Nephron (organoid): Measurements from ENCODE around the gene ADPRM.
A peak's percentile ranks its signal among the peaks of the same experiment; 100 is the strongest.

ENCODE experiments used
- H3K27ac Mint-ChIP-seq, 3 experiments: 2 replicates each; pipeline ENCODE4 v1.8.0; 2020; ENCODE audit warnings: mixed read lengths in 3 of 3, mild to moderate bottlenecking in 2 of 3, moderate library complexity in 1 of 3
- H3K27me3 Mint-ChIP-seq: 2 replicates; pipeline ENCODE4 v1.8.0; 2021; ENCODE audit warnings: low read depth, mild to moderate bottlenecking, moderate library complexity, mixed read lengths
- H3K36me3 Mint-ChIP-seq: 2 replicates; pipeline ENCODE4 v1.8.0; 2020; ENCODE audit warnings: low read depth, mixed read lengths
- H3K4me1 Mint-ChIP-seq: 2 replicates; pipeline ENCODE4 v1.8.0; 2020; ENCODE audit warnings: mixed read lengths
- H3K4me3 Mint-ChIP-seq, 3 experiments: 2 replicates each; pipeline ENCODE4 v1.8.0; 2020; ENCODE audit warnings: mild to moderate bottlenecking in 3 of 3, mixed read lengths in 3 of 3, moderate library complexity in 2 of 3
- H3K9me3 Mint-ChIP-seq: 2 replicates; pipeline ENCODE4 v1.8.0; 2020; ENCODE audit warnings: mixed read lengths
- TF ChIP-seq, protein P1 (sequence below), 3 experiments: fragments of 200-600 bp; sonication (generic); IDR thresholded peaks; one replicate each; pipeline ENCODE4 v1.5.0; 2021; ENCODE audit warnings: antibody characterized with exemption in 3 of 3; ENCODE audit not compliant: unreplicated experiment in 3 of 3

The ADPRM gene

DNA sequence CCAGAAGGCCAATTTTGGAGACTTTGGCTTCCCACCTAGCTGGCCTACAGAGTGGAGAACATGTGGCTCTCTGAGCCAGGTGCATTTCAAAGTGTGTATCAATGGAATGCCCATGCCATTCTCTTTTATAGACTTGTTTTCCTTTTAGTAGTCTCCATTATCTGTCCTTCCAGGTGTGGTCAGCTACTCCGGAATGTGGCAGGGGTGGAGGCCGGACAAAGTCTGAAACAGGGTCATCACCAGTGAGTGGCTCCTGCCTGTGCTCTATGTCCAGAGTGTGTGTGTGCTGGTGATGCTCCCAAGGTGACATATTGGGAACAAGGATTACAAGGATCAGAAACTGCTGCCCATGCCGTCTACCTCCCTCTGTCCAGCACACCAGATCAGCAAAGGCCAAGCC is 36.3 kb downstream of the ADPRM start:
- no peaks in the 10 kb centered on the region for H3K36me3 Mint-ChIP-seq
- TF ChIP-seq, protein P1, sequence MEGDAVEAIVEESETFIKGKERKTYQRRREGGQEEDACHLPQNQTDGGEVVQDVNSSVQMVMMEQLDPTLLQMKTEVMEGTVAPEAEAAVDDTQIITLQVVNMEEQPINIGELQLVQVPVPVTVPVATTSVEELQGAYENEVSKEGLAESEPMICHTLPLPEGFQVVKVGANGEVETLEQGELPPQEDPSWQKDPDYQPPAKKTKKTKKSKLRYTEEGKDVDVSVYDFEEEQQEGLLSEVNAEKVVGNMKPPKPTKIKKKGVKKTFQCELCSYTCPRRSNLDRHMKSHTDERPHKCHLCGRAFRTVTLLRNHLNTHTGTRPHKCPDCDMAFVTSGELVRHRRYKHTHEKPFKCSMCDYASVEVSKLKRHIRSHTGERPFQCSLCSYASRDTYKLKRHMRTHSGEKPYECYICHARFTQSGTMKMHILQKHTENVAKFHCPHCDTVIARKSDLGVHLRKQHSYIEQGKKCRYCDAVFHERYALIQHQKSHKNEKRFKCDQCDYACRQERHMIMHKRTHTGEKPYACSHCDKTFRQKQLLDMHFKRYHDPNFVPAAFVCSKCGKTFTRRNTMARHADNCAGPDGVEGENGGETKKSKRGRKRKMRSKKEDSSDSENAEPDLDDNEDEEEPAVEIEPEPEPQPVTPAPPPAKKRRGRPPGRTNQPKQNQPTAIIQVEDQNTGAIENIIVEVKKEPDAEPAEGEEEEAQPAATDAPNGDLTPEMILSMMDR (IDR thresholded peaks at IDR 0.05; ENCODE audit: unreplicated experiment in 3 of 3): no peak

DNA sequence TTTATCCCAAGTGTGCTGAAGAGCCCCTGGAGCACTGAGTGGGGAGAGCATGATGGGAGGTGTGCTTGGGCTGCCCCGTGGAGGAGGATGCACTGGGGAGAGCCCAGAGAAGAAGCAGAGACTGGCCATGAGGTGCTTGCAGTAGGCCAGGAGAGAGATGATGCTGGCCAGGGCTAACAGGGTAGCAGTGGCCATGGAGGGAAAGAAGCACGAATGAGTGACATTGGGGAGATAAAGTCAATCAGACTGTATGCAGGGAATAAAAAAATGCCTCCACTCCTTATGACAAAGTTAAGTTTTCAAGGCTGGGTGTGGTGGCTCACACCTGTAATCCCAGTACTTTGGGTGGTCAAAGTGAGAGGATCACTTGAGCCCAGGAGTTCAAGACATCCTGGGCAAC is 37.9 kb downstream of the ADPRM start:
- Mint-ChIP-seq H3K4me1 (peaks cover 16% of the 10 kb centered on the region), H3K36me3 (no peaks in the 10 kb centered on the region)

More for the DNA sequence above, 36.3 kb downstream of the ADPRM start:
- Mint-ChIP-seq H3K9me3 (no peaks in the 10 kb centered on the region), H3K27ac (no peak overlapping the region), H3K27me3 (peaks cover 12% of the 10 kb centered on the region), H3K4me3 (no peak overlapping the region), H3K4me1 (peaks cover 16% of the 10 kb centered on the region)

DNA sequence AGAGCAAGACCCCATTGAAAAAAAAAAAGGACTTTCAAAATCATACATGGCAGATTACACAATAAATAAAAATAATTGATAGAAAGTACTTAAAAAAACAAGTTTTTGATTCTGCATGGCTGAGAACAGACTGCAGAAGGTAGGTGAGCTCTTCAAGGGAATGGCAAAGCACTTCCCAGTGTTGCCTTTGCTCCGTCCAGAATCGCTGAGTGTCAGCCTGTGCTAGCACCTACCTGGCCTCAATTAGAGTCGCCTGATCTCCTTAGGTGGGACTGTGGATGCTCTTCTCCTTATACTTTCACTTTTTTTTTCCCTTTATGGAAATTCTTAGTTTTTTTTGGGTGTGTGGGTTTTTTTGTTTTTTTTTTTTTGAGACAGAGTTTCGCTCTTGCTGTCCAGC is 38.4 kb downstream of the ADPRM start:
- Mint-ChIP-seq H3K4me1 (peaks cover 13% of the 10 kb centered on the region), H3K27me3 (peaks cover 12% of the 10 kb centered on the region), H3K9me3 (no peaks in the 10 kb centered on the region), H3K4me3 (no peak overlapping the region), H3K36me3 (no peaks in the 10 kb centered on the region), H3K27ac (no peak overlapping the region)
- TF ChIP-seq, protein P1 (IDR thresholded peaks at IDR 0.05; ENCODE audit: unreplicated experiment in 3 of 3): no peak

More for the DNA sequence above, 37.9 kb downstream of the ADPRM start:
- no peak overlapping the region for H3K27ac Mint-ChIP-seq
- H3K27me3 Mint-ChIP-seq: peaks cover 12% of the 10 kb centered on the region
- H3K4me3 Mint-ChIP-seq: no peak overlapping the region
- TF ChIP-seq, protein P1 (IDR thresholded peaks at IDR 0.05; ENCODE audit: unreplicated experiment in 3 of 3): no peak
- H3K9me3 Mint-ChIP-seq: no peaks in the 10 kb centered on the region

DNA sequence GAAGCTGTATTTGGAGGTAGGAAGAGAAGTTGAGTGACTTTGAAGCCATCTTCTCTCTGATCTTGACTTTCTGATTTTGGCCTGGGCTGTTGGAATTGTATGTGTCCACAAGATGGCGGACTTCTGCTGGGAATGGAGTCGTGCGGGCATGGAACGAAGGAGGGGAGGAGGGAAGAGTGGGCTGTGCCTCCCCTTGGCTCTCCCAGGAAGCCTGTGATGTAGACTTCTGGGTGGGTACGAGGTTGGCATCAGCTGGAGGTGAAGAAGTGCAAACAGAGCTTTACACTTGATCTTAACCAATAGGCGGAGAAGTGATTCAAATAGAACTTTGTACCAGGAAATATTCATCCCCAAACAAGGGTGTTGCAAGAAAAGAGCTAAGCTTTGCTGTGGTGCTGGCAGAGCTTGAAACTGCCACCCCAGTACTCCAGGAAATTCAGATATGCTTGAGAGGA is 39.8 kb downstream of the ADPRM start:
- Mint-ChIP-seq H3K27ac (no peak overlapping the region), H3K4me1 (peaks cover 9% of the 10 kb centered on the region), H3K9me3 (no peaks in the 10 kb centered on the region), H3K4me3 (no peak overlapping the region), H3K27me3 (peaks cover 9% of the 10 kb centered on the region), H3K36me3 (no peaks in the 10 kb centered on the region)
- TF ChIP-seq, protein P1 (IDR thresholded peaks at IDR 0.05; ENCODE audit: unreplicated experiment in 3 of 3): peak; percentile 80 to 84 (median 82)

DNA sequence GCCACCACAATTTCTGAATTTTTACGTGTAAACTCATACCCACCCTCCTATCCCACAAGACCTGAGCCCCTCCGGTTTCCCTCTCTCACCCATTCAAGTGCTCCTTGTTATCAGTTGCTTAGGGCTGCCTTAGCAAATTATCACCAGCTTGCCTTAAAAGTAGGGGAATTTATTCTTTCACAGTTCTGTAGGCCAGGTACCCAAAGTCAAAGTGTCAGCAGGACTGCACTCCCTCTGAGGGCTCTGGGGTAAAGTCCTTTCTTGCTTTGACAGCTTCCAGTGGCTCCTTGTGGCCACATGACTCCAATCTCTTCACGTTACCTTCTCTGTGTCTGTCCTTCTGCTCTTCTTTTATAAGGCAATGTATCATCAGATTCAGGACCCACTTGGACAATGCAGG is 40.3 kb downstream of the ADPRM start:
- no peak overlapping the region for H3K4me3 Mint-ChIP-seq
- peaks cover 9% of the 10 kb centered on the region for H3K4me1 Mint-ChIP-seq
- peaks cover 13% of the 10 kb centered on the region for H3K27me3 Mint-ChIP-seq
- H3K9me3 Mint-ChIP-seq: no peaks in the 10 kb centered on the region
- TF ChIP-seq, protein P1 (IDR thresholded peaks at IDR 0.05; ENCODE audit: unreplicated experiment in 3 of 3): no peak
- H3K27ac Mint-ChIP-seq: no peak overlapping the region
- no peaks in the 10 kb centered on the region for H3K36me3 Mint-ChIP-seq

DNA sequence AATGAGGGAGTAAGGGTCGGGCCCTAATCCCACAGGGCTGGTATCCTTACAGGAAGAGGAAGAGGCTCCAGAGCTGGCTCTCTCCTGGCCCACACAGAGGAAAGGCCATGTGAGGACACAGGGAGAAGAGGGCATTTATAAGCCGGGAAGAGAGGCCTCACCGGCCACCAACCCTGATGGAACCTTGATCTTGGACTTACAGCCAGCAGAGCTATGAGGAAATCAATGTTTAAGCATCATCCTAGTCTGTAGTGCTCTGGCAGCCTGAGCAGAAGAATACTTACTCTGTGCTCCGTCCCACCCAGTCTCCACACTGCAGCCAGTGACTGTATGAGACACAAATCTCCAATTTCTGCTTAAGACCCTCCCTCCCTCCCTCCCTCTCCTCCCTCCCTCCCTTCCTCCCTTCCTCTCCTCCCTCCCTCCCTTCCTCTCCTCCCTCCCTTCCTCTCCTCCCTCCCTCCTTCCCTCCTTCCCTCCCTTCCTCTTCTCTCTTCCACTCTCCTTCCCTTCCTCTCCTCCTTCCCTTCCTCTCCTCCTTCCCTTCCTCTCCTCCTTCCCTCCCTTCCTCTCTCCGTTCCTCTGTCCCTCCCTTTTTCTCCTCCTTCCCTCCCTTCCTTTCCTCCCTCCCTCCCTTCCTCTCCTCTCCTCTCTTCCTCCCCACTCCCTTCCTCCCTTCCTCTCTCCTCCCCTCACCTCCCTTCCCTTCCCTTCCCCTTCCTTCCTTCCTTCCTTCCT is 41.3 kb downstream of the ADPRM start:
- TF ChIP-seq, protein P1 (IDR thresholded peaks at IDR 0.05; ENCODE audit: unreplicated experiment in 3 of 3): no peak
- Mint-ChIP-seq H3K9me3 (no peaks in the 10 kb centered on the region), H3K36me3 (no peaks in the 10 kb centered on the region), H3K27ac (no peak overlapping the region), H3K4me3 (no peak overlapping the region), H3K4me1 (peaks cover 9% of the 10 kb centered on the region), H3K27me3 (peaks cover 13% of the 10 kb centered on the region)
